SHP77 (cell line): Measurements from ENCODE around the gene KLHL30.

ENCODE experiments used
- DNase-seq, 2 experiments: peaks; one replicate each; lab custom pipeline; 2025; lab: John Stamatoyannopoulos, UW

Gene KLHL30

DNA sequence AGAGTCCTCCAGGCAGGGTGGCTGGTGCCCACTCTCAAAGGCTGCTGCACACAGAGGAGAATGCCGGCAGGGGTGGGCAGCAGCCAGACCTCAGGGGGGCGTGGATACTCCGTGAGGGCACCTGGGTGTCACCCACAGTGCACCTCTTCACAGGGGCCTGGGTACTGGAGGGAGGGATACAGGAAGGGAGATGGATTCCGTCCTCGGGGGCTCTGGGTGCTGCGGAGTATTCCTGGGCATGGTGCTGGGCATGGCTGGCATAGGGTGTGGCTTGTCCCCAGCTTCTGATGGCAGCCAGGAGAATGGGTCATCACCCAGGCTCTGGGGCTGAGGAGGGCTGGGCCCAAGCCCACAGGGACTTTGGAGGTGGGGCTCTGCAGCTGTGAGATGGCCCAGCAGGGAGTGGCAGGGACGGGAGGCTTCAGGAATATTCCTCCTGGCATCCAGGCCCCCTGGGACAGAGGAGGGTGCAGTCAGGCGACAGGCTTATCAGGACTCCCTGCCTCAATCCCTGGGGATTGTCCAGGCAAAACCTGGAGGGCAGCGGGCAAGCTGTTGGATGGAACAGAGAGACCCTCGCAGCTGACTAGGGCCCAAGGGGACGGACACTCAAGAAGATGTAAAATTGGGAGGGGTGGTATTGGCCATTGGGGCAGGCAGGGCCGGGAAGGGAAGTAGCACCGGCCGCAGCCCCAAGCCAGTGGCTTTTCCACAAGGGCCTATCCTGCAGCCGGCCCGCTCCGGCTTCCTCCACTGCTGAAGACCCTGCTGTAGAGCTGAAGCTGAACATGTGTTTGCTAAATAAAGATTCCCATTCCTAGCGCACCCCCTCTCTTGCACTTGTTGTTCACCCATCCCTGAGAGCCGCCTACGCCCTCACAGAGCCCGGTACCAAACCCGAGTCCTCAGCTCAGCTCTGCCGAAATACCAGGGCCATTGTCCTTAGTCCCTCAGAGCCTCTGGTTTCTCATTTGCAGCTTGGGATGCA lies 5.7 kb upstream of the KLHL30 start:
- no peak for DNase-seq

DNA sequence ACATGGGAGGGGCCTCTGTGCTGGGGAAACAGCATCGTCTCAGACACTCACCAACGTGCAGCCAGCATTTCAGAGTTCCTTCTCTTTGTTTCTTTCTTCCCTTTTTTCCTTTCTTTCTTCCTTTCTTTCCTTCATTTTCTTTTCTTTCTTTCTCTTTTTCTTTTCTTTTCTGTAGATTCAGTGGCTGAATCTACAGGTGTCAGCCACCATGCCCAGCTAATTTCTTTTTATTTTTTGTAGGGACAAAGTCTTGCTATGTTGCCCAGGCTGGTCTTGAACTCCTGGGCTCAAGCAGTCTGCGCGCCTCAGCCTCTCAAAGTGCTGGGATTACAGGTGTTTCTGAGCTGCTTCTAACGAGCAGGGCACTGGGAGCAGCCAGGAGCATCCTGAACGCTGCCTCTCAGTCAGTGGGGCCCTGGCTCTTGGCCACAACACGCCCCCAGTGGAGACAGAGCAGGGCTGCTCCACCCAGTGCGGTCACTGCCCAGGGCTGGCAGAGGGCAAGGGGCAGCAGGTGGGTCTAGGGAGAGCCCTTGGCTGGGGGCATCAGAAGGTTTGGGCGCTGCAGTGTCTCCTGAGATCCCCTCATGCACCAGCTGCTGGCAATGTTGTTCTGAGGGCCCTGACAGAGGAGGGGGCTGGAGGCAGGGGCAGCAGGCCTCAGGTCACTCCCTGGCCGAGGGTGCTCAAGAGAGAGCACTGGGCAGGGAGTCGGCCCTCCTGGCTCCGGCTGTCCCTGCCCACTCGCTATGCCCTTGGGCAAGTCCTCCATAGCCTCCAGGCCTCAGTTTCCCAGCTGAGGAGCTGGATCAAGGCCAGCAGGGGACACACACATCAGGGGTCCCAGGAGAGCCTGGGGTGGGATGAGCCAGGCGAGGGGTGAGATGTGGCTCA lies 4.7 kb upstream of the KLHL30 start:
- no peak for DNase-seq

DNA sequence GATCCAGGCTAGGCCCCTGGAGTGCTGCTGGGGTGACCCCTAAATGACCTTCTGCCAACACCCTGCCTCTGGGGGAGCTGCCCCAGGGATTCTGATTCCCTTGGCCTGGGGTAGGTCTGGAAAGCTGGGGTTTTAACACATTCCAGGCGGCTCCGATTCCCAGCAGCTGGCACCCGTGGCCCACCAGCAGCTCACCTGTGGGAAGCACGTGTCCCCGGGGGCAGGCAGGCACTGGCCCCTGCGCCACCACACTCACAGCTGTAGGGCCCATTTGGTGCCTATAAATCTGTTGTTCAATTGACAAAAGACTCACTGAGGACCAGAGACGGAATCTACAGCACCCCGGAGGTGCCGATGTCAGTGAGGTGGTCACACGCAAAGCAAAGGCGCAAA lies 4.1 kb upstream of the KLHL30 start:
- no peak for DNase-seq

DNA sequence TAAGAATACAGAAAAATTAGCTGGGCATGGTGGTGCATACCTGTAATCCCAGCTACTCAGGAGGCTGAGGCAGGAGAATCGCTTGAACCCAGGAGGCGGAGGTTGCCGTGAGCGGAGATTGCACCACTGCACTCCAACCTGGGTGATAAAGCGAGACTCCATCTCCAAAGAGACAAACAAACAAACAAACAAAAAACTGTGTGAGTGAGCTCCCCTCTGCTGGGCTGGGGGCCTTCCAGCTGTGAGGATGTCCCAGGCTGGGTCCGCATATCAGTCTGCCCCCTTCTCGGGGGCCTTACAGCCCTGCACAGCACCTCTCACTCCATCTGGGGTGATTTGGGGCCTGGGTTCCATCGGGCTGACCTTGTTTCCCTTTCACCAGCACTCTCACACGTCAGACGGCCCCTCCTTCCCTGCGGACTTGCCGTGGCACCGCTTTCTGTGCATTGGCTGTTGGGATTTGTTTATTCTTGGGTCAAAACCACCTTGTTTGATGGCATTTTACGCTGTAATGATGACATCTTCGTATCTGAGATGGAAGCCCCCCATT lies 2.8 kb upstream of the KLHL30 start:
- DNase-seq = no peak

DNA sequence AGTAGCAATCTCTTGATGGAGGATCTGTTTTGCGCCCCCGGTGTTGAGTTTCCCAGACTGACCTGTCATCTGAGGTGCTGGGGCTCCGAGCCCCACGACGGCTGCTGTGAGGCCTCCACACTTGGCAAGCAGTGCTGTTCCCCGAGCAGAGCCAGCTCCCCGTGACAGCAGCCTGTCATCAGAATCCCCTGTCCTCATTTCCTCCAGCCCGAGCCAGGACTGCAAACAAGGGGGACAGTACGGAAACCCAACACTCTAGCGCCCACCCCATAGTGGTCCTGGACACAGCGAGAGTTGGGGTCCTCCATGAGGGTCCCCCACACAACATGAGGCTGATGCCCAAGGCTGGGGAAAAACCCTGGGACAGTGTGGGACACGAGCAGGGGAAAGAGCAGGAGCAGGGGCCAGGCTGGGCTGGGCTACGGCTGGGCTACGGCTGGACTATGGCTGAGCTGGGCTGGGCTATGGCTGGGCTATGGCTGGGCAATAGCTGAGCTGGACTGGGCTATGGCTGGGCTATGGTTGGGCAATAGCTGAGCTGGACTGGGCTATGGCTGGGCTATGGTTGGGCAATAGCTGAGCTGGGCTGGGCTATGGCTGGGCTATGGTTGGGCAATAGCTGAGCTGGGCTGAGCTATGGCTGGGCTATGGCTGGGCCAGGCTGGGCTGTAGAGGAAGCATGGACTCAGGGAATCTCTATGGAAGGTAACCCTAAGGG lies 1.5 kb upstream of the KLHL30 start:
- no peak for DNase-seq

DNA sequence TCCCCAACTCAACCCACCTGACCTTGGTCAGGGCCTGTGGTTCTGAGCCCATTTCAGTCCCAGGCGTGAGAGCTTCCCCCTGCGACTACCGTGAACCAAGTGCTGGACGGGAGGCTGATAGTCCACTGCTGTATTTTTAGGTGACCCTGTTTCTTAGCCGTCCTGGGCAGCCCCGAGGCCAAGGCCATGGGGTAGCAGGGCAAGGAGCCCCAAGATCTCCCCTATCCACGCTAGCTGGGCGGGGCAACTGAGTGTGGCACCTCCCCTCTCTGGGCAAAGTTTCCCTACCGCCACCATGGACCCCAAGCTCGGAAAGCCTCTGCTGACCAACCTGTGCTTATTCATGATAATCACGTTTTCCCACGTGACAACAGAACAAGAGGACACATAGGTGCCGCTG lies 583 bp upstream of the KLHL30 start:
- DNase-seq = no peak

DNA sequence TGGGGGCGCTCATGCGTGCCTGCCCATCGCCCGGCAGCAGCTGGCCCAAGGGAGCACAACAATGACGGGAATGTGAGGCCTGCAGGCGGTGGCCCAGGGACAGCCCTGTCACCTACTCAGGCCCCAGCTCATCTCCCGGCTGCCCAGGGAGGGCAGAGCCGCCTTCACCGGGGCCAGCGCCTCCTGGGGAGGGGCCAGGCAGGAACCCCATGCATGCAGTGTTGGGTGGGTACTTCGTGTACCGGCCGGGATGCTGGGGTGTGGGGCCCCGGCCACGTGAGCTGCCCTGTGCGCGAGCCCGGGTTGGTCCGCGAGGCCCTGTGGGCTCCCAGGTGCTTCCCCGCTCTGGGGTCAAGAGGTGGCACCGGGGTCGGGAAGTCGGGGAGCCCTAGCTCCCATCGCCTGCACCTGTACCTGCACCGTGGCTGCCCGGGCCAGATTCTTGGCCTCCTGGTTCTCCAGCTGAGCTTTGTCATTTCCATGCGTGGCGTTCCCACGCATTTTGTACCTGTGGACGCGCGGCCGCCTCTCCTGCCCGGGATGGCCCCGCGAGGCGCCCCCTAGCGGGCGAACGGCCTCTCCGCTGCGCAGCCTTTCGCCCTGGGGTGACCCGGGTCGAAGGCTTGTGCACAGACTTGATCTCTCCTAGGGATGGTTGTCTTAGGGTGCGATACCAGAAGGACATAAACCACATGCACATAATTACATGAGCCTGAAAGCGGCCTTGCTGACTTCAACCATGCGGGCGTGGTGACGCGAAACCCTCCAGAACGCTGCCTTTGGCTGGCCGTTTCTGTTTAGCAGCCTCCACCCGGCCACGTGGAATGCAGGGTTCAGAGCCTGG lies 950 bp downstream of the KLHL30 start:
- peak in 1 of 2 experiments; percentile 17 for DNase-seq

DNA sequence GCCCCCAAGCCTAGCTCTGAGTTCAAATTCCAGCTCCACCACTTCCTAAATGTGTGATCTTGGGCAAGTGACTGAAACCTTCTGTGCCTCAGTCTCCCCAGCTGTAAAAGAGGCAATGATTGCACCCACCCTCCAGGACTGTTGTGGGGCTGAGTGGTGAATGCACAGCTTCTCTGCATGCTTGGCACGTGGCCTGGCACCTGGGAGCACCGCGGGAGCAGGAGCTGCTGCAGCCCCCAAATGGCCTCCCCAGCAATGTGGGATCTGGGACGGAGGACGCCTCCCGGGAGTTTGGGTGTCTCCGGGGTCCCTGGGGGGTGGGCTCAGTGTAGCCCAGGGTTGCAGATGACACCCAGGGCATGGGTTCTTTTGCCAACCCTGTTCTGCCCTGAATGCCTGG lies 1.6 kb downstream of the KLHL30 start:
- no peak for DNase-seq

DNA sequence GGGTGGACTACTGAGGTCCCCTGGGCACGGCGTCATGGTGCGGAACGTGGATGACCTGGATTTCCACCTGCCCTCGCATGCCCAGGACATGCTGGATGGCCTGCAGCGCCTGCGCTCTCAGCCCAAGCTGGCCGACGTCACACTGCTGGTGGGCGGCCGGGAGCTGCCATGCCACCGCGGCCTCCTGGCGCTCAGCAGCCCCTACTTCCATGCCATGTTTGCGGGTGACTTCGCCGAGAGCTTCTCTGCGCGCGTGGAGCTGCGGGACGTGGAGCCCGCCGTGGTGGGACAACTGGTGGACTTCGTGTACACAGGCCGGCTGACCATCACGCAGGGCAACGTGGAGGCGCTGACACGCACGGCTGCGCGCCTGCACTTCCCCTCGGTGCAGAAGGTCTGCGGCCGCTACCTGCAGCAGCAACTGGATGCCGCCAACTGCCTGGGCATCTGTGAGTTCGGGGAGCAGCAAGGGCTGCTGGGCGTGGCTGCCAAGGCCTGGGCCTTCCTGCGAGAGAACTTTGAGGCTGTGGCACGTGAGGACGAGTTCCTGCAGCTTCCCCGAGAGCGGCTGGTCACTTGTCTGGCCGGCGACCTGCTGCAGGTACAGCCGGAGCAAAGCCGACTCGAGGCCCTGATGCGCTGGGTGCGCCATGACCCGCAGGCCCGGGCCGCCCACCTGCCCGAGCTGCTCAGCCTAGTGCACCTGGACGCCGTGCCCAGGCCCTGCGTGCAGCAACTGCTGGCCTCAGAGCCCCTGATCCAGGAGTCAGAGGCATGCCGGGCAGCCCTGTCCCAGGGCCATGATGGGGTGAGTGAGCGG lies 2.5 kb downstream of the KLHL30 start:
- DNase-seq = no peak

DNA sequence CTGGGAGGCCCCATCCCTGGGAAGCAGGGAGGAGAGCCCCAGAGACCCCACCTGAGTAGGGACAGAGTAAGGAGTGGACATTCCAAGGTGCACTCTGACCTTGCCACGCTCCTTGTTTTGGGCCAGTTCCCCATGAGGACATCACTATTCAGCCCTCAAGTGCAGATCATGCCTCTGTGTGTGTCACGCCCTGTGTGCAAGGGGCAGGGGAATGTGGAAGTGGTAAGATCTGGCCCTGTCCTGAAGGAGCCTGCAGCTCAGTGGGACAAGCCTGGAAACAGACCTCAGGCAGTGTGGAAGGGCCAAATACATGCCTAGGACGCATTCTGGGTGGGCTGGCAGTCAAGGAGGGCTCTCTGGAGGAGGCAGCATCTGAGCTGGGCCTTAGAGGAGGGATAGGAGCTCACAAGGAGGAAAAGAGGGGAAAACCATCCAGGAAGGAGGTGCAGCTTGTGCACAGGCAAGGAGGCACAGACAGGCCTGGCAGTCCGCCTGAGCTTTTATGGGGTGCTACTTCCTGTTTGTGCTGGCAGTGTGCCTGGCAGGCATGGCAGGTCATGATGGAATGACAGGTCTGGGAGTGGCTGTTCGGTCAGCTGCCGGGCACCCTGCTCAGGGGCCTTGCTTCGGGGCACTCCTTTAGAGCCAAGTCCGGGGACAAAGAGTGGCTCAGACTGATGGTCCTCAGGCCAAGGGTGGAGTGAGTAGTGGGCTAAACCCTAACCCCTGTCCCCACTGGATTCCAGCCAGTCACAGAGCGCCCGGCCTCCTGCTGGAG lies 3.3 kb downstream of the KLHL30 start:
- DNase-seq = peak in 1 of 2 experiments; percentile 38

DNA sequence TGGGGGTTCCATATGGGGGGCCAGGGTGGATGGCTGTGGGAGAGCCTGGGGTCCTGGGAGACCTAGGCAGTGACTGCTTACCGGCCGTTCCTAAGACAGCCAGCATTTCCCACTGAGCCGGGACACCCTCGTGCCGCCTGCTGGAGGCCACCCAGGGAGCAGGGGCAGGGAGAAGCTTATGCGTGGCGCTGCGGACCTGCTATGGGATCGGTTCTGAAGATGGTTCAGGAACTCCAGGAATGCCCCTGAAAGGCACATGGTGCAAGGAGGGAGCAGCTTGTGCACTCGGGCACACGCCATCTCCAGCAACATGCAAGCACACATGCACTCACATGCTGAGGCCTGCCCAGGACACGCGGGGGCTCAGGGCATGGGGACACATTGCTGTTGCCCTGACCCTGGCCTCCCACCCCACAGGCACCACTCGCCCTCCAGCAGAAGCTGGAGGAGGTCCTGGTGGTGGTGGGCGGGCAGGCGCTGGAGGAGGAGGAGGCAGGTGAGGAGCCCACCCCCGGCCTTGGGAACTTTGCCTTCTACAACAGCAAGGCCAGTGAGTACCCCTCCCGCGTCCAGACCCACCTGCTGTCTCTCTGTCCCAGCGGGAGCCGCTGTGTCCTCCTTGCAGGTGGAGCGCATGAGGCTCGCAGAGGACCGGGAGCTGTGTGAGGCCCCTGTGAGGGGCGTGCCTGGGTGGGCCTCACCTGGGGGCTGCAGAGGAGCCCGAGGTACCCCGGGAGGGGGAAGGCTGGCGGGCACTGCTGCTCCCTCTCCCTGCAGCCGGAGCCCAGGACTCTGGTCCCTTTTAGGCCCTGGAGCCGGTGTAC lies 4.1 kb downstream of the KLHL30 start:
- no peak for DNase-seq

DNA sequence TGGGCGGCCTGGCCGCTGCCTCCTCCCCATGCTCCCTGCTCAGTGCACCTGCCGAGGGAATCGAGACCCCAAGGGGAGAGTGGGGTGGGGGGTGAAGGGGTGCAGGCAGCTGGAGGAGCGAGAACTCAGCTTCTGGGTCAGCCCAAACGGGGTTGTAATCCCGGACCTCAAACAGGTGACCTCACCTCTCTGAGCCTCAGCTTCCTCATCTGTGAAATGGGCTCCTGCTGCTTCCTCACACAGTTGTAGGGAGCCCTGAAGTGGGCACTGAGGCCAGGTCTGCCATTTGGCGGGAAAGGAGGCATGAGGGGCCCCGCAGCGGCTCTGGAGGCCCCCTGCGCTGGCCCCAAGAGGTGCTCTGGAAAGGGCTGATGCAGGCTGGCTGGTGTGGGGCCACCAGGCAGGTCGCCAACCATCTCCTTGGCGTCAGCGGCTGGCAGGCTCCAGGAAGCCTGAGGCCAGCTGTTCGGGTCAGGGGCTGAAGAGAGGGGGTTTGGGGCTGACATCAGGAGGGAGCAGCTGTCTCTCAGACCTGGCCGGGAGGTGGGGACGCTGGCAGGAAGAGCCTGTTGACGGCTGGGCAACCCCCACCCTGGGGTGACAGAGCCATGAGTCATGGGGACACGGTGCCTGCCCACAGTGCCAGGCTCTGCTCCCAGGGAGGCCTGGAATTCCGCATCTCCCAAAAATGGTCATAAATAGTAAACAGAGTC lies 4.9 kb downstream of the KLHL30 start:
- peak; percentile 28 to 61 for DNase-seq

DNA sequence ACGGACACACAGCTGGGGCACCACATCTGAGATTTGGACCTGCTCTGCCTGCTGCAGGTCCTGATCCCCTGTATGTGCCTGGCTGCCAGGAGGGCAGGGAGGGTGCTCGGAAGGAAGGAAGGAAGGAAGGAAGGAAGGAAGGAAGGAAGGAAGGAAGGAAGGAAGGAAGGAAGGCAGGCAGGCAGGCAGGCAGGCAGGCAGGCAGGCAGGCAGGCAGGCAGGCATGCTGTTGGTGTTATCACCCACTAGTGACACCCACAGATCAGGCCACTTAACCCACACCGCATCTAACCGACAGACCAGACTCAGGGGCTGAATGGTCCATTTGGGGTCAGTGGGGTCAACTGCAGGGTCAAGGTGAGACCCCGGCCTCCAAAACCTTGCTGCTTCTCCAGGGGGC lies 5.8 kb downstream of the KLHL30 start:
- DNase-seq = no peak

DNA sequence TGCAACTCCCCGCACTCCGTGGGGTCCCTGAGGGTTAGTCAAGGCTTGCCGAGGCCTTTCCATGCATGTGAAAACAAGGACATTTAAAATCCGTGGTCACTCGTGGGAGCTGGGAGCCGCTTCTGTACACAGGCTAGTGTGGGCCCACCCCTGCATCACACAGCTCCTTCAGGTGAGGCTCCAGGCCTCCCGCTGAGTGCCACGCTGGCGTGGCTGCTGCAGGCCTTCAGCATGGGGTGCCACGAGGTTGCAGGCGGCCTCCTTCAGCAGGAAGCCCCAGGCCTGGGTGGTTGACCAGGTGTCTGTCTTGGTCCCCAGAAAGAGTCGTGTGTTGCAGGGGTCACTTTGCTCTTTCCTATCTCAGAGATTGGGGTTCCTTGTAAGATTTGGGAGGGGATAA lies 6.6 kb downstream of the KLHL30 start:
- DNase-seq = no peak

DNA sequence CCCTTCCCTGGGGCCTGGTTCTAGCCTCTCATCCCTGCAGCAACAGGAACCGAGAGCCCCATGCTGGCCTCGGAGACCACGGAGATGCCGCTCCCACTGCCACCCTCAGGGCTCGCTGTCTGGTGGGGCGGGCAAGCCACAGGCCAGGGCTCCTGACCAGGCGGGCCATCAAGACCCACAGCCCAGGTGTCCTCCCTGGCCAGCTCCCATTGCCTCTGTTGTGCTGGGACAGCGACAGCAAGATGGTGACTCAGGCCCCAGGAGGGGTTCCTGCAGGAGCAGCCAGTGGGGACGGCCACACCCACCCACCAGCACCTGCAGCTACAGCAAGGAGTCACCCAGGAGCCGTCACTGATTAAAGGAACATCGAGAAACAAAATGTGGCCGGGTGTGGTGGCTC lies 7.4 kb downstream of the KLHL30 start:
- no peak for DNase-seq

DNA sequence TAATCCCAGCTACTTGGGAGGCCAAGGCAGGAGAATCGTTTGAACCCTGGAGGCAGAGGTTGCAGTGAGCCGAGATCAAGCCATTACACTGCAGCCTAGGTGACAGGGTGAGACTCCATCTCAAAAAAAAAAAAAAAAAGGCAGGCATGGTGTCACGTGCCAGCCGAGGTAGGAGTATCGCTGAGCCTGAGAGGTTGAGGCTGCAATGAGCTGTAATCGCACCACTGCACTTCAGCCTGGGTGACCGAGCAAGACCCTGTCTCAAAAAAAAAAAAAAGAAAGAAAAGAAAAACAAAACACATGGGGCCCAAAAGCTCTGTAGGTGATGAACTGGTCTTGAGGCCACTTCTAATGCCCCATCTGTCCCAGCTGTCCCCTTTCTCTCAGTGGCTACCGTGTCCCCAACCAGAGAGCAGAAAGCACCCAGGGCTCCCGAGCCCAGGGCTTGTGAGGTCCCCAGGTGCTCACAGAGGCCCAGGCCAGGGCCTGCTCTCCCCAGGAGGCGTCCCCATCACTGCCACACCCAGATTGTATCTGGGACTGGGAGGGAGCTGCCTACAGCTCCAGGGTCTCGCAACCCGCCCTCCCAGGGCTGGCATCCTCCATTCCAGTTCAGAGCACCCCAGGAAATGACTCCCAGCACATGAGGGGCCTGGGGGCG lies 8.5 kb downstream of the KLHL30 start:
- DNase-seq = no peak

DNA sequence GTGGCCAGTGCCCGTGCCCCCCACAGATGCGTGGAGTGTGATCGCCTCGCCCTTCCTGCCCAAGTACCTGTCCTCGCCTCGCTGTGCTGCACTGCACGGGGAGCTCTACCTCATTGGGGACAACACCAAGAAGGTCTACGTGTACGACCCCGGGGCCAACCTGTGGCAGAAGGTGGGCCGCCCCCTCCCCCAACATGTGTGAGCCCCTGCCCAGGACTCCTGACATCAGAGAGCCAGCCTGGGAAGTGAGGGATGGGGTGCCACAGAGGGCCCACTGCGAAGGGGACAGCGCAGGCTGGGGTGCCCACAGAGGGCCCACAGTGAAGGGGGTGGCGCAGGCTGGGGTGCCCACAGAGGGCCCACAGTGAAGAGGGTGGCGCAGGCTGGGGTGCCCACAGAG lies 10.5 kb downstream of the KLHL30 start:
- DNase-seq = no peak
